DMS153 treated with DMSO at 0.1 percent for 48 hours (cell line): Measurements from ENCODE around the gene CREB5.

Source experiments
- DNase-seq: peaks from one replicate; lab custom pipeline; 2025; ENCODE audit not compliant: unreplicated experiment; lab: John Stamatoyannopoulos, UW

Gene CREB5

GRCh38 chr7:28407651-28408050, 4.7 kb upstream of the CREB5 start:
- no peak for DNase-seq

- no peak for DNase-seq
These were observed 4.0 kb upstream of the CREB5 start for GRCh38 chr7:28408105-28408959.

GRCh38 chr7:28408960-28409715, 3.2 kb upstream of the CREB5 start:
- DNase-seq, result peak; percentile 90

GRCh38 chr7:28409716-28410627, 2.3 kb upstream of the CREB5 start:
- no peak for DNase-seq

- peak; percentile 49 for DNase-seq
These were observed 1.4 kb upstream of the CREB5 start for GRCh38 chr7:28410628-28411531.

- no peak for DNase-seq
These were observed 693 bp downstream of the CREB5 start for GRCh38 chr7:28413011-28413410.

- no peak for DNase-seq
These were observed 2.1 kb downstream of the CREB5 start for GRCh38 chr7:28414453-28414852.

GRCh38 chr7:28417321-28417940, 5.1 kb downstream of the CREB5 start:
- no peak for DNase-seq

- DNase-seq, result no peak
These were observed 6.0 kb downstream of the CREB5 start for GRCh38 chr7:28418311-28418710.

- no peak for DNase-seq
These were observed 6.6 kb downstream of the CREB5 start for GRCh38 chr7:28418966-28419365.

- DNase-seq, result no peak
These were observed 7.4 kb downstream of the CREB5 start for GRCh38 chr7:28419716-28420115.

GRCh38 chr7:28423112-28423511, 10.8 kb downstream of the CREB5 start:
- DNase-seq, result no peak

- no peak for DNase-seq
These were observed 11.7 kb downstream of the CREB5 start for GRCh38 chr7:28423918-28424514.

GRCh38 chr7:28425496-28425895, 13.2 kb downstream of the CREB5 start:
- DNase-seq, result no peak

GRCh38 chr7:28427236-28427635, 14.9 kb downstream of the CREB5 start:
- no peak for DNase-seq

- DNase-seq, result no peak
These were observed 18.3 kb downstream of the CREB5 start for GRCh38 chr7:28430616-28431015.

- no peak for DNase-seq
These were observed 19.8 kb downstream of the CREB5 start for GRCh38 chr7:28432105-28432504.

- DNase-seq, result no peak
These were observed 20.7 kb downstream of the CREB5 start for GRCh38 chr7:28433039-28433438.

- DNase-seq, result no peak
These were observed 21.4 kb downstream of the CREB5 start for GRCh38 chr7:28433699-28434219.
